Hepatocyte (in vitro differentiated cells): Measurements from ENCODE around the gene NELFA.

ENCODE experiments used
- EZH2 ChIP-seq: fragments of 200-600 bp; sonication (generic); IDR thresholded peaks from 2 replicates; pipeline ENCODE4 v1.6.1; 2016; ENCODE audit warnings: antibody characterized with exemption, mild to moderate bottlenecking, borderline replicate concordance
- EZH2phosphoT487 ChIP-seq: fragments of 200-600 bp; sonication (generic); IDR thresholded peaks from one replicate; pipeline ENCODE4 v1.6.1; 2018; ENCODE audit warnings: antibody characterized with exemption, mild to moderate bottlenecking, low read depth, moderate library complexity; ENCODE audit not compliant: unreplicated experiment, severe bottlenecking
- TF ChIP-seq, protein P1 (sequence below): fragments of 200-600 bp; sonication (generic); IDR thresholded peaks from 2 replicates; pipeline ENCODE4 v1.5.1; 2016; ENCODE audit warnings: antibody characterized with exemption, mild to moderate bottlenecking; ENCODE audit not compliant: poor library complexity

DNA sequence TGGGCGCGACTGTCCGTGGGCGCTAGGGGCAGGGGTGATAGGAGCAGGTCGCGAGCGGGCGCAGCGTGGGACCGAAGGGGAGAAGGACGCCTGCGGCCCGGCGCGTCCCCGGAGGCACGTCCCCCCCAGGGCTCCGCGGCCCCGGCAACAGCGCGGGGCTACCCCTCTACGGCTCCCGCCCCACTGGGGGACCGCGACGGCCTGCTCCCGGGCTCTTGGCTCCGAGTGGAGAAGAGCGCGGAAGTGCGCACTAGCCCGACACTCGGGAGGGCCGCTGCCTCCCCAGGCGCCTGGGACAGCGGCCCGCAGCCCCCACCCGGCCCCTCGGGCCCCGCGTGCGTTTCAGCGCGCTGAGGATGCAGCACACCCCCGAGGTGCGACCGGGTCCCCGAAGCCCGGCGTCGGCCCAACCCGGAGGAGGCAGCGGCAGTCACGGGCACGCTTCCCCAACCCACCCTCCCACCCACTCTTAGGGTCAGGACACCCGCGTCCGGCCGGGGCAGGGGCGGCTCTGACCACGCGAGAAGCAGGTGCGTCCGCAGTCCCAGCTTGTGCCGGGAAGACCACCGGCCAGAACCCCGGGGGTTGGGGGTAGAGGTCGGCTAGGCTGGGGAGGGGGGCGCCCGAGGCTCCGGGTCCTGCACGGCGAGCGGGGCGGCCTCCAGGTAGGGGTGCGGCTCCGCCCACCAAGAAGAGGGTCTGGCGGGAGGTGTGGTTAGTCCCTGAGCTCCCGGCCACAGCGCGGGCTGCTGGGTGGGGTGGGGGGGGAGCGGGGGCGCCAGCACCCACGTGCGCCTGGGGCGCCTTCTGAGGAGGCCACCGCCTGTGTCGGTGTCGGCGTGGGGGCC, 31.8 kb upstream of the NELFA start:
- TF ChIP-seq, protein P1, sequence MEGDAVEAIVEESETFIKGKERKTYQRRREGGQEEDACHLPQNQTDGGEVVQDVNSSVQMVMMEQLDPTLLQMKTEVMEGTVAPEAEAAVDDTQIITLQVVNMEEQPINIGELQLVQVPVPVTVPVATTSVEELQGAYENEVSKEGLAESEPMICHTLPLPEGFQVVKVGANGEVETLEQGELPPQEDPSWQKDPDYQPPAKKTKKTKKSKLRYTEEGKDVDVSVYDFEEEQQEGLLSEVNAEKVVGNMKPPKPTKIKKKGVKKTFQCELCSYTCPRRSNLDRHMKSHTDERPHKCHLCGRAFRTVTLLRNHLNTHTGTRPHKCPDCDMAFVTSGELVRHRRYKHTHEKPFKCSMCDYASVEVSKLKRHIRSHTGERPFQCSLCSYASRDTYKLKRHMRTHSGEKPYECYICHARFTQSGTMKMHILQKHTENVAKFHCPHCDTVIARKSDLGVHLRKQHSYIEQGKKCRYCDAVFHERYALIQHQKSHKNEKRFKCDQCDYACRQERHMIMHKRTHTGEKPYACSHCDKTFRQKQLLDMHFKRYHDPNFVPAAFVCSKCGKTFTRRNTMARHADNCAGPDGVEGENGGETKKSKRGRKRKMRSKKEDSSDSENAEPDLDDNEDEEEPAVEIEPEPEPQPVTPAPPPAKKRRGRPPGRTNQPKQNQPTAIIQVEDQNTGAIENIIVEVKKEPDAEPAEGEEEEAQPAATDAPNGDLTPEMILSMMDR: no peak
- TF ChIP-seq EZH2 (peak; percentile 48), EZH2phosphoT487 (no peak)
